ENCODE results near the gene RASSF3.
"Not testable (repeated sequence)": the region's sequence is repeated elsewhere in the genome, so short reads cannot be mapped to it uniquely, and the experiment has no call there.

DNA sequence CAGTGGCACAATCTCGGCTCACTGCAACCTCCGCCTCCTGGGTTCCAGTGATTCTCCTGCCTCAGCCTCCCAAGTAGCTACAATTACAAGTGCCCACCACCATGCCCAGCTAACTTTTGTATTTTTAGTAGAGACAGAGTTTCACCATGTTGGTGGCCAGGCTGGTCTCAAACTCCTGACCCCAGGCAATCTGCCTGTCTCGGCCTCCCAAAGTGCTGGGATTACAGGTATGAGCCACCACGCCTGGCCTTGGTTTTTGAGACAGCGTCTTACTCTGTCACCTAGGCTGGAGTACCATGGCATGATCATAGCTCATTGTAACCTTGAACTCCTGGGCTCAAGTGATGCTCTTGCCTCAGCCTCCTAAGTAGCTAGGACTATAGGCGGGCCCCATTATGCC is 79.9 kb downstream of the RASSF3 start:
- TF ChIP-seq, protein P1, sequence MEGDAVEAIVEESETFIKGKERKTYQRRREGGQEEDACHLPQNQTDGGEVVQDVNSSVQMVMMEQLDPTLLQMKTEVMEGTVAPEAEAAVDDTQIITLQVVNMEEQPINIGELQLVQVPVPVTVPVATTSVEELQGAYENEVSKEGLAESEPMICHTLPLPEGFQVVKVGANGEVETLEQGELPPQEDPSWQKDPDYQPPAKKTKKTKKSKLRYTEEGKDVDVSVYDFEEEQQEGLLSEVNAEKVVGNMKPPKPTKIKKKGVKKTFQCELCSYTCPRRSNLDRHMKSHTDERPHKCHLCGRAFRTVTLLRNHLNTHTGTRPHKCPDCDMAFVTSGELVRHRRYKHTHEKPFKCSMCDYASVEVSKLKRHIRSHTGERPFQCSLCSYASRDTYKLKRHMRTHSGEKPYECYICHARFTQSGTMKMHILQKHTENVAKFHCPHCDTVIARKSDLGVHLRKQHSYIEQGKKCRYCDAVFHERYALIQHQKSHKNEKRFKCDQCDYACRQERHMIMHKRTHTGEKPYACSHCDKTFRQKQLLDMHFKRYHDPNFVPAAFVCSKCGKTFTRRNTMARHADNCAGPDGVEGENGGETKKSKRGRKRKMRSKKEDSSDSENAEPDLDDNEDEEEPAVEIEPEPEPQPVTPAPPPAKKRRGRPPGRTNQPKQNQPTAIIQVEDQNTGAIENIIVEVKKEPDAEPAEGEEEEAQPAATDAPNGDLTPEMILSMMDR (IDR thresholded peaks at IDR 0.05) = not testable (repeated sequence)
- not testable (repeated sequence) for TF ChIP-seq POLR2AphosphoS5 (IDR thresholded peaks at IDR 0.05; ENCODE audit: insufficient read depth in 1 of 2, low read depth in 1 of 2)
